Panc1 (cell line): ENCODE measurements around the gene KLHL28. TPM values are rescaled to one million over a fixed set of nuclear protein-coding genes. Genes with fewer than 3 reads are reported as not detected.

Source experiments
- ATAC-seq: fragments of 200-7000 bp; cut with Tn5 transposase; 2 replicates; pipeline ENCODE4 v1.9.1; 2020; ENCODE audit warnings: mild to moderate bottlenecking, moderate library complexity
- BruUV-seq: library from RNA; stranded (reverse); fragments of 400-500 nt; replicated peaks from 2 replicates; lab custom pipeline; 2021; lab: Mats Ljungman, UMichigan
- CTCF ChIA-PET: fragments of 300-600 bp; sonication (Branson Sonifier 250); formaldehyde crosslinking; loops from one replicate; lab custom pipeline; 2022; ENCODE audit warnings: antibody characterized with exemption; lab: Charles Lee
- POLR2A ChIA-PET: fragments of 300-600 bp; sonication (Branson Sonifier 250); formaldehyde crosslinking; loops from one replicate; lab custom pipeline; 2022; ENCODE audit warnings: antibody characterized with exemption; lab: Charles Lee
- DNase-seq: peaks from one replicate; pipeline ENCODE4 v3.0.0-alpha.2; 2010; ENCODE audit warnings: low read depth, low spot score
- H3K27ac ChIP-seq: 2 replicates; pipeline ENCODE4 v1.5.1; 2011; ENCODE audit warnings: mild to moderate bottlenecking, low read length, inconsistent platforms
- H3K27me3 ChIP-seq: fragments of 200-500 bp; sonication (Bioruptor generic); 2 replicates; pipeline ENCODE4 v1.6.0; 2014; ENCODE audit warnings: low read length, inconsistent platforms; ENCODE audit not compliant: control insufficient read depth, insufficient read depth
- H3K36me3 ChIP-seq: fragments of 200-500 bp; sonication (Bioruptor generic); 2 replicates; pipeline ENCODE4 v1.5.1; 2014; ENCODE audit warnings: inconsistent platforms, mild to moderate bottlenecking, low read length, moderate library complexity; ENCODE audit not compliant: control insufficient read depth, insufficient read depth
- H3K4me1 ChIP-seq: 2 replicates; pipeline ENCODE4 v1.5.1; 2011; ENCODE audit warnings: inconsistent platforms, mild to moderate bottlenecking, low read length, moderate library complexity; ENCODE audit not compliant: control insufficient read depth, insufficient read depth
- H3K4me3 ChIP-seq, 2 experiments: 2 replicates each; pipeline ENCODE4 v1.5.1; 2011 to 2012; ENCODE audit warnings: low read depth in 2 of 2, low read length in 2 of 2, mild to moderate bottlenecking in 2 of 2, inconsistent platforms in 1 of 2, moderate library complexity in 1 of 2
- H3K9me3 ChIP-seq: fragments of 200-500 bp; sonication (Bioruptor generic); 2 replicates; pipeline ENCODE4 v1.5.1; 2014; ENCODE audit warnings: low read depth, mild to moderate bottlenecking, inconsistent platforms, low read length, moderate library complexity; ENCODE audit not compliant: control insufficient read depth, insufficient read depth
- POLR2AphosphoS5 ChIP-seq: IDR thresholded peaks from 2 replicates; pipeline ENCODE4 v1.6.1; 2012; ENCODE audit warnings: mild to moderate bottlenecking, low read depth, low read length, moderate library complexity
- SIN3A ChIP-seq: IDR thresholded peaks from 2 replicates; pipeline ENCODE4 v1.6.1; 2012; ENCODE audit warnings: low read depth, mild to moderate bottlenecking, low read length, moderate library complexity, borderline replicate concordance; ENCODE audit not compliant: insufficient read depth
- TCF7L2 ChIP-seq: IDR thresholded peaks from 2 replicates; pipeline ENCODE4 v1.6.1; 2011; ENCODE audit warnings: mild to moderate bottlenecking, low read depth, low read length, inconsistent platforms
- in situ Hi-C: cut with HindIII; loops from 2 replicates; pipeline ENCODE4 v1.10.0; 2016; ENCODE audit warnings: low sequenced_read_pairs, low pct_unique_long_range_greater_than_20kb
- intact Hi-C: fragments of 100-400 bp; cut with micrococcal nuclease; formaldehyde crosslinking; loops from one replicate; pipeline ENCODE4 v1.10.0; 2022; ENCODE audit not compliant: unreplicated experiment
- total RNA-seq: library from RNA; stranded (reverse); gene quantifications from one replicate; pipeline ENCODE4 v1.2.1, GENCODE V29; 2021; ENCODE audit not compliant: unreplicated experiment
- TF ChIP-seq, protein P1 (sequence below): fragments of 450-650 bp; IDR thresholded peaks from 2 replicates; pipeline ENCODE4 v1.5.1; 2017; ENCODE audit warnings: mild to moderate bottlenecking
- TF ChIP-seq, protein P2 (sequence below), 2 experiments: IDR thresholded peaks; 2 replicates each; pipeline ENCODE4 v1.6.1; 2011 to 2012; ENCODE audit warnings: low read depth in 2 of 2, control low read depth in 1 of 2, low read length in 1 of 2, mild to moderate bottlenecking in 1 of 2, moderate library complexity in 1 of 2; ENCODE audit not compliant: insufficient read depth in 1 of 2

KLHL28 gene
- total RNA-seq, 1 experiment from 2014 or later = 7.2 TPM

DNA sequence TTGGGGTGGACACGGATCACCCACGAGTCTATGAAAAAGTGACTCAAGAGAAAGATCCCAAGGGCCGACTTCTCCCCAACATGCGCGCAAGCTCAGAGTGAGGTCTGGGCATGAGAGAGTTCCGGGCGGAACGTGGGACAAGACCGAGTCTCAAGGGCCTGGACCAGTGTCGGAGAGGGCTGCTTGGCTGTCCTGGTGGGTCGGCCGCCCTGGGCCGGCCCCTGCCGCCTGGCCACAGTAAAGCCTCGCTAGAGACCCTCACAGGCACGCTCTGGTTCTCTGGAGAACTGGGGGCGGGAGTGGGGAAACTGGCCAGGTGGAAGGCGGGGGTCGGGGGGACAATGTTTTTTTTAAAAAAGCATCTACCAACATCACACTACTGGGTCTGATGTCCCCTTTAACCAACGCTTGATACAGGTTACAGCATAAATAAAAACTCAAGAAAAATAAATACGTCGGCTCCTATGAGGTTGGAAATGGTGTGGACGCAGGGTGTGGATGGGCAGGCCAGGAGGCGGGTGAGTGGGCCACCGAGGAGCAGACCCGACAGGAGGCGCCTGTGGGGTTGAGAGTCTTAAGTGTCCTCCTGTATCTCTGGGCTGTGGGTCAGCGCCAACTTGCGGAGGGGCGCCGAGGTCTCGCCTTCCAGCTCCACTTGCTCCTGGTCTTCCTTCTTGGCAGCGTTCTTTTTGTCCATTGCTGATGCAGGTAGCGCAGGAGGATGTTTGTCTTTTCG lies 74.7 kb downstream of the KLHL28 start:
- Histone ChIP-seq H3K27ac (no peak overlapping the region), H3K4me3 (no peak overlapping the region), H3K27me3 (no peaks in the 10 kb centered on the region), H3K9me3 (no peaks in the 10 kb centered on the region; the same call in 1 of the 2 replicates), H3K36me3 (no peaks in the 10 kb centered on the region), H3K4me1 (no peaks in the 10 kb centered on the region)
- in situ Hi-C loops = no loop called here
- POLR2A ChIA-PET = no interaction called here
- intact Hi-C loops = no loop called here
- ATAC-seq (no peak), DNase-seq (no peak)
- TF ChIP-seq TCF7L2 (no peak), SIN3A (no peak), POLR2AphosphoS5 (no peak)
- TF ChIP-seq, protein P1, sequence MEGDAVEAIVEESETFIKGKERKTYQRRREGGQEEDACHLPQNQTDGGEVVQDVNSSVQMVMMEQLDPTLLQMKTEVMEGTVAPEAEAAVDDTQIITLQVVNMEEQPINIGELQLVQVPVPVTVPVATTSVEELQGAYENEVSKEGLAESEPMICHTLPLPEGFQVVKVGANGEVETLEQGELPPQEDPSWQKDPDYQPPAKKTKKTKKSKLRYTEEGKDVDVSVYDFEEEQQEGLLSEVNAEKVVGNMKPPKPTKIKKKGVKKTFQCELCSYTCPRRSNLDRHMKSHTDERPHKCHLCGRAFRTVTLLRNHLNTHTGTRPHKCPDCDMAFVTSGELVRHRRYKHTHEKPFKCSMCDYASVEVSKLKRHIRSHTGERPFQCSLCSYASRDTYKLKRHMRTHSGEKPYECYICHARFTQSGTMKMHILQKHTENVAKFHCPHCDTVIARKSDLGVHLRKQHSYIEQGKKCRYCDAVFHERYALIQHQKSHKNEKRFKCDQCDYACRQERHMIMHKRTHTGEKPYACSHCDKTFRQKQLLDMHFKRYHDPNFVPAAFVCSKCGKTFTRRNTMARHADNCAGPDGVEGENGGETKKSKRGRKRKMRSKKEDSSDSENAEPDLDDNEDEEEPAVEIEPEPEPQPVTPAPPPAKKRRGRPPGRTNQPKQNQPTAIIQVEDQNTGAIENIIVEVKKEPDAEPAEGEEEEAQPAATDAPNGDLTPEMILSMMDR = no peak
- TF ChIP-seq, protein P2, sequence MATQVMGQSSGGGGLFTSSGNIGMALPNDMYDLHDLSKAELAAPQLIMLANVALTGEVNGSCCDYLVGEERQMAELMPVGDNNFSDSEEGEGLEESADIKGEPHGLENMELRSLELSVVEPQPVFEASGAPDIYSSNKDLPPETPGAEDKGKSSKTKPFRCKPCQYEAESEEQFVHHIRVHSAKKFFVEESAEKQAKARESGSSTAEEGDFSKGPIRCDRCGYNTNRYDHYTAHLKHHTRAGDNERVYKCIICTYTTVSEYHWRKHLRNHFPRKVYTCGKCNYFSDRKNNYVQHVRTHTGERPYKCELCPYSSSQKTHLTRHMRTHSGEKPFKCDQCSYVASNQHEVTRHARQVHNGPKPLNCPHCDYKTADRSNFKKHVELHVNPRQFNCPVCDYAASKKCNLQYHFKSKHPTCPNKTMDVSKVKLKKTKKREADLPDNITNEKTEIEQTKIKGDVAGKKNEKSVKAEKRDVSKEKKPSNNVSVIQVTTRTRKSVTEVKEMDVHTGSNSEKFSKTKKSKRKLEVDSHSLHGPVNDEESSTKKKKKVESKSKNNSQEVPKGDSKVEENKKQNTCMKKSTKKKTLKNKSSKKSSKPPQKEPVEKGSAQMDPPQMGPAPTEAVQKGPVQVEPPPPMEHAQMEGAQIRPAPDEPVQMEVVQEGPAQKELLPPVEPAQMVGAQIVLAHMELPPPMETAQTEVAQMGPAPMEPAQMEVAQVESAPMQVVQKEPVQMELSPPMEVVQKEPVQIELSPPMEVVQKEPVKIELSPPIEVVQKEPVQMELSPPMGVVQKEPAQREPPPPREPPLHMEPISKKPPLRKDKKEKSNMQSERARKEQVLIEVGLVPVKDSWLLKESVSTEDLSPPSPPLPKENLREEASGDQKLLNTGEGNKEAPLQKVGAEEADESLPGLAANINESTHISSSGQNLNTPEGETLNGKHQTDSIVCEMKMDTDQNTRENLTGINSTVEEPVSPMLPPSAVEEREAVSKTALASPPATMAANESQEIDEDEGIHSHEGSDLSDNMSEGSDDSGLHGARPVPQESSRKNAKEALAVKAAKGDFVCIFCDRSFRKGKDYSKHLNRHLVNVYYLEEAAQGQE (IDR thresholded peaks at IDR 0.05; ENCODE audit: insufficient read depth in 1 of 2, low read depth in 2 of 2, low read length in 1 of 2) = no peak
- BruUV-seq = no TSS peak
- CTCF ChIA-PET = no interaction called here

DNA sequence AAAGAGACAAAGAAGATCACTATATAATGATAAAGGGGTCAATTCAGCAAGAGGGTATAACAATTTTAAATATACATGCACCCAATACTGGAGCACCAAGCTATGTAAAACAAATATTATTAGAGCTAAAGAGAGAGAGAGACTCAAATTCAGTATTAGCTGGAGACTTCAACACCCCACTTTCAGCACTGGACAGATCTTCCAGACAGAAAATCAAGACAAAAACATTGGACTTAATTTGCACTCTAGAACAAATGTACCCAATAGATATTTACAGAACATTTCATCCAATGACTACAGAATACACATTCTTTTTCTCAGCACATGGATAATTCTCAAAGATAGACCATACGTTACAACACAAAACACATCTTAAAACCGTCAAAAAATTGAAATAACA lies 81.0 kb downstream of the KLHL28 start:
- Histone ChIP-seq H3K27ac (no peak overlapping the region), H3K4me3 (no peak overlapping the region), H3K9me3 (no peaks in the 10 kb centered on the region; the same call in 1 of the 2 replicates), H3K27me3 (no peaks in the 10 kb centered on the region), H3K36me3 (no peaks in the 10 kb centered on the region), H3K4me1 (no peaks in the 10 kb centered on the region)
- ChIA-PET CTCF (no interaction called here), POLR2A (no interaction called here)
- no peak for DNase-seq
- no peak for TF ChIP-seq POLR2AphosphoS5
- TF ChIP-seq, protein P2 (IDR thresholded peaks at IDR 0.05; ENCODE audit: insufficient read depth in 1 of 2, low read depth in 2 of 2, low read length in 1 of 2) = peak in 1 of 2 experiments; percentile 61; a peak in 2 of 4 replicates
- in situ Hi-C loops (no loop called here), intact Hi-C loops (no loop called here)
- ATAC-seq = no peak
- BruUV-seq = no TSS peak

Other genes with a start within 250 kb of the KLHL28 start
- 11.6 TPM for gene TOGARAM1, start 243 bp upstream of the KLHL28 start, total RNA-seq
- gene PRPF39, start 122.2 kb upstream of the KLHL28 start, total RNA-seq = 30.7 TPM
- 47.4 TPM for gene FKBP3, start 172.5 kb upstream of the KLHL28 start, total RNA-seq
- gene FANCM, start 174.0 kb upstream of the KLHL28 start, total RNA-seq = 6.6 TPM